Hepatocyte (in vitro differentiated cells): ENCODE measurements around the gene EWSR1.

Experiments used
- EZH2phosphoT487 ChIP-seq: fragments of 200-600 bp; sonication (generic); IDR thresholded peaks from one replicate; pipeline ENCODE4 v1.6.1; 2018; ENCODE audit warnings: antibody characterized with exemption, mild to moderate bottlenecking, low read depth, moderate library complexity; ENCODE audit not compliant: unreplicated experiment, severe bottlenecking
- TF ChIP-seq, protein P1 (sequence below): fragments of 200-600 bp; sonication (generic); IDR thresholded peaks from 2 replicates; pipeline ENCODE4 v1.5.1; 2016; ENCODE audit warnings: antibody characterized with exemption, mild to moderate bottlenecking; ENCODE audit not compliant: poor library complexity

DNA sequence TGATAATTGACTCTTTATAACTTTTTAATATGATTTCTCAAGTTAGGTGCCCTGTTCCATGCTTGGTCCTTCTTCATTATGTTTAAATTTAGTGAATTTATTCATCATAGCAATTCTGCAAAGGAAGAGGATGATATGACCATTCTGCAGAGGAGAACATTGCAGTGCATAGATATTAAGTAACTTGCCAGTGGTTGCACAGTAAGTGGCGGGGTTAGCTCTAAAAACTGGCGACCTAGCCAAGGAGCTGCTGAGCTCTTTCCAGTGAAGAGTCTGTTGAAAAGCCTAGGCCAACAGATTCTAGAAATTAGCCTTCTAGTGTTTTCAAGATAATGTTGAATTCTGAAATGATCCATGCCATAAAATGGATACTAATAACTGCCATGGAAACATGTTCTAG is 4.6 kb downstream of the EWSR1 start:
- TF ChIP-seq, protein P1, sequence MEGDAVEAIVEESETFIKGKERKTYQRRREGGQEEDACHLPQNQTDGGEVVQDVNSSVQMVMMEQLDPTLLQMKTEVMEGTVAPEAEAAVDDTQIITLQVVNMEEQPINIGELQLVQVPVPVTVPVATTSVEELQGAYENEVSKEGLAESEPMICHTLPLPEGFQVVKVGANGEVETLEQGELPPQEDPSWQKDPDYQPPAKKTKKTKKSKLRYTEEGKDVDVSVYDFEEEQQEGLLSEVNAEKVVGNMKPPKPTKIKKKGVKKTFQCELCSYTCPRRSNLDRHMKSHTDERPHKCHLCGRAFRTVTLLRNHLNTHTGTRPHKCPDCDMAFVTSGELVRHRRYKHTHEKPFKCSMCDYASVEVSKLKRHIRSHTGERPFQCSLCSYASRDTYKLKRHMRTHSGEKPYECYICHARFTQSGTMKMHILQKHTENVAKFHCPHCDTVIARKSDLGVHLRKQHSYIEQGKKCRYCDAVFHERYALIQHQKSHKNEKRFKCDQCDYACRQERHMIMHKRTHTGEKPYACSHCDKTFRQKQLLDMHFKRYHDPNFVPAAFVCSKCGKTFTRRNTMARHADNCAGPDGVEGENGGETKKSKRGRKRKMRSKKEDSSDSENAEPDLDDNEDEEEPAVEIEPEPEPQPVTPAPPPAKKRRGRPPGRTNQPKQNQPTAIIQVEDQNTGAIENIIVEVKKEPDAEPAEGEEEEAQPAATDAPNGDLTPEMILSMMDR = no peak
- TF ChIP-seq EZH2phosphoT487 = no peak
